ENCODE measurements around the gene SPOCK1. TPM values are rescaled to one million over a fixed set of nuclear protein-coding genes. Genes with fewer than 3 reads are reported as not detected.

SPOCK1 gene
- total and polyA plus RNA-seq, 2 experiments from 2014 or later, result 268 to 471 TPM

GRCh38 chr5:137195483-137195882 is 303.6 kb downstream of the SPOCK1 start:
- no peak for TF ChIP-seq EZH2phosphoT487 (IDR thresholded peaks at IDR 0.05; ENCODE audit: insufficient read depth, low read depth)
- TF ChIP-seq EZH2 (IDR thresholded peaks at IDR 0.05; ENCODE audit: insufficient read depth, poor library complexity, severe bottlenecking), result no peak
- no peak for DNase-seq
- H3K9me2 ChIP-seq (ENCODE audit: insufficient read depth), result no peaks in the 10 kb centered on the region
- peaks cover 40% of the 10 kb centered on the region for H3K4me1 ChIP-seq (ENCODE audit: insufficient read depth)
- H3K36me3 ChIP-seq (ENCODE audit: low read depth), result no peaks in the 10 kb centered on the region
- H4K20me1 ChIP-seq (ENCODE audit: insufficient read depth), result no peaks in the 10 kb centered on the region
- H3K27ac ChIP-seq, result no peak overlapping the region
- H3K9ac ChIP-seq, result no peak overlapping the region
- no peaks in the 10 kb centered on the region for H3K9me3 ChIP-seq (ENCODE audit: low read depth)
- no peak overlapping the region for H2AFZ ChIP-seq
- H3K27me3 ChIP-seq (replicated peaks; ENCODE audit: insufficient read depth), result no peaks in the 10 kb centered on the region
- H3F3A ChIP-seq (ENCODE audit: insufficient read depth), result peaks cover 32% of the 10 kb centered on the region
- H3K4me3 ChIP-seq, result no peak overlapping the region
- 93 to 94% methylated on average over 2 of the region's 2 CpGs for WGBS, 2 experiments (ENCODE audit: low coverage in 1 of 2, low lambda C conversion rate in 2 of 2, missing lambda C conversion rate in 2 of 2)
- H3K4me2 ChIP-seq (ENCODE audit: unreplicated experiment), result no peak overlapping the region
- peaks cover 69% of the 10 kb centered on the region for H3K79me2 ChIP-seq (ENCODE audit: insufficient read depth)
- in situ Hi-C loops (cut with MboI), result no loop called here

GRCh38 chr5:137194300-137194699 is 304.8 kb downstream of the SPOCK1 start:
- peaks cover 61% of the 10 kb centered on the region for H3K79me2 ChIP-seq (ENCODE audit: insufficient read depth)
- 99 to 100% methylated on average over 6 to 8 of the region's 8 CpGs for WGBS, 2 experiments (ENCODE audit: low coverage in 1 of 2, low lambda C conversion rate in 2 of 2, missing lambda C conversion rate in 2 of 2)
- peaks cover 40% of the 10 kb centered on the region for H3K4me1 ChIP-seq (ENCODE audit: insufficient read depth)
- no peaks in the 10 kb centered on the region for H3K9me2 ChIP-seq (ENCODE audit: insufficient read depth)
- H2AFZ ChIP-seq, result no peak overlapping the region
- no peak overlapping the region for H3K4me2 ChIP-seq (ENCODE audit: unreplicated experiment)
- peaks cover 37% of the 10 kb centered on the region for H3F3A ChIP-seq (ENCODE audit: insufficient read depth)
- H3K27me3 ChIP-seq (replicated peaks; ENCODE audit: insufficient read depth), result no peaks in the 10 kb centered on the region
- H3K9ac ChIP-seq, result no peak overlapping the region
- no peak for TF ChIP-seq EZH2phosphoT487 (IDR thresholded peaks at IDR 0.05; ENCODE audit: insufficient read depth, low read depth)
- TF ChIP-seq EZH2 (IDR thresholded peaks at IDR 0.05; ENCODE audit: insufficient read depth, poor library complexity, severe bottlenecking), result no peak
- no peaks in the 10 kb centered on the region for H3K9me3 ChIP-seq (ENCODE audit: low read depth)
- H3K27ac ChIP-seq, result no peak overlapping the region
- H3K36me3 ChIP-seq (ENCODE audit: low read depth), result no peaks in the 10 kb centered on the region
- in situ Hi-C loops (cut with MboI), result no loop called here
- no peak for DNase-seq
- no peaks in the 10 kb centered on the region for H4K20me1 ChIP-seq (ENCODE audit: insufficient read depth)
- H3K4me3 ChIP-seq, result no peak overlapping the region

- Histone ChIP-seq H3K9me2 (ENCODE audit: insufficient read depth) (no peaks in the 10 kb centered on the region), H3K27me3 (replicated peaks; ENCODE audit: insufficient read depth) (no peaks in the 10 kb centered on the region), H3K9ac (peak overlapping the region; percentile 28; the same call in 1 of the 2 replicates), H3K4me1 (ENCODE audit: insufficient read depth) (peaks cover 59% of the 10 kb centered on the region), H3K4me2 (ENCODE audit: unreplicated experiment) (peak overlapping the region; percentile 30), H3K27ac (peak overlapping the region; percentile 73), H4K20me1 (ENCODE audit: insufficient read depth) (no peaks in the 10 kb centered on the region), H2AFZ (no peak overlapping the region), H3F3A (ENCODE audit: insufficient read depth) (peaks cover 56% of the 10 kb centered on the region), H3K36me3 (ENCODE audit: low read depth) (no peaks in the 10 kb centered on the region), H3K79me2 (ENCODE audit: insufficient read depth) (peaks cover 61% of the 10 kb centered on the region), H3K9me3 (ENCODE audit: low read depth) (no peaks in the 10 kb centered on the region), H3K4me3 (no peak overlapping the region)
- TF ChIP-seq EZH2 (IDR thresholded peaks at IDR 0.05; ENCODE audit: insufficient read depth, poor library complexity, severe bottlenecking) (no peak), EZH2phosphoT487 (IDR thresholded peaks at IDR 0.05; ENCODE audit: insufficient read depth, low read depth) (no peak)
- 30 to 35% methylated on average over 3 of the region's 3 CpGs for WGBS, 2 experiments (ENCODE audit: low coverage in 1 of 2, low lambda C conversion rate in 2 of 2, missing lambda C conversion rate in 2 of 2)
- in situ Hi-C loops (cut with MboI), result no loop called here
- DNase-seq, result peak; percentile 78
Measured at GRCh38 chr5:137192293-137192743, 306.8 kb downstream of the SPOCK1 start.

GRCh38 chr5:137191179-137191578 is 307.9 kb downstream of the SPOCK1 start:
- peaks cover 65% of the 10 kb centered on the region for H3F3A ChIP-seq (ENCODE audit: insufficient read depth)
- no peaks in the 10 kb centered on the region for H3K27me3 ChIP-seq (replicated peaks; ENCODE audit: insufficient read depth)
- H3K27ac ChIP-seq, result peak overlapping the region; percentile 73
- in situ Hi-C loops (cut with MboI), result no loop called here
- no peaks in the 10 kb centered on the region for H3K9me3 ChIP-seq (ENCODE audit: low read depth)
- DNase-seq, result peak; percentile 38
- peak overlapping the region; percentile 11; the same call in 1 of the 2 replicates for H3K9ac ChIP-seq
- no peaks in the 10 kb centered on the region for H3K9me2 ChIP-seq (ENCODE audit: insufficient read depth)
- no peak overlapping the region for H3K4me3 ChIP-seq
- H3K4me2 ChIP-seq (ENCODE audit: unreplicated experiment), result peak overlapping the region; percentile 57
- TF ChIP-seq EZH2 (IDR thresholded peaks at IDR 0.05; ENCODE audit: insufficient read depth, poor library complexity, severe bottlenecking) (no peak), EZH2phosphoT487 (IDR thresholded peaks at IDR 0.05; ENCODE audit: insufficient read depth, low read depth) (no peak)
- H3K4me1 ChIP-seq (ENCODE audit: insufficient read depth), result peaks cover 69% of the 10 kb centered on the region
- no peaks in the 10 kb centered on the region for H4K20me1 ChIP-seq (ENCODE audit: insufficient read depth)
- H3K79me2 ChIP-seq (ENCODE audit: insufficient read depth), result peaks cover 56% of the 10 kb centered on the region
- H3K36me3 ChIP-seq (ENCODE audit: low read depth), result no peaks in the 10 kb centered on the region
- 97 to 100% methylated on average over 2 of the region's 2 CpGs for WGBS, 2 experiments (ENCODE audit: low coverage in 1 of 2, low lambda C conversion rate in 2 of 2, missing lambda C conversion rate in 2 of 2)
- H2AFZ ChIP-seq, result no peak overlapping the region

DNA sequence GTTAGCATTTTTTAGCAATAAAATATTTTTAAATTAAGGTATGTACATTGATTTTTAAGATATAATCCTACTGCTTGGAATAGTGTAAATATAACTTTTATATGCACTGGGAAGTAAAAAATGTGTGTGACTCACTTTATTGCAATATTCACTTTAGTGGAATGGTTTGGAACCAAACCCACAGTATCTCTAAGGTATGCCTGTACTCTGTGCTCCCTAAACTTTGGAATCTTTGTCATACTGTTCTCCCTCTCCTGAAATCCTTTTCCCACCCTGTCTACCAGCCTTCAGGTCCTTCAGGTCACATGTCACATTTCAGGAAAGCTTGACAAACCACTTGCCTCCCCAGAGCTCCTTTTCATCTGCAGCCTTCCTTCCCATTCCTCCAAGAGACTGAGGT is 308.7 kb downstream of the SPOCK1 start:
- H3K4me1 ChIP-seq (ENCODE audit: insufficient read depth), result peaks cover 72% of the 10 kb centered on the region
- peak overlapping the region; percentile 57 for H3K4me2 ChIP-seq (ENCODE audit: unreplicated experiment)
- H4K20me1 ChIP-seq (ENCODE audit: insufficient read depth), result no peaks in the 10 kb centered on the region
- no peaks in the 10 kb centered on the region for H3K9me3 ChIP-seq (ENCODE audit: low read depth)
- peak overlapping the region; percentile 2; the same call in 1 of the 2 replicates for H3K4me3 ChIP-seq
- no peak for TF ChIP-seq EZH2 (IDR thresholded peaks at IDR 0.05; ENCODE audit: insufficient read depth, poor library complexity, severe bottlenecking)
- peaks cover 64% of the 10 kb centered on the region for H3K79me2 ChIP-seq (ENCODE audit: insufficient read depth)
- peak overlapping the region; percentile 16; the same call in 1 of the 2 replicates for H3K9ac ChIP-seq
- peaks cover 70% of the 10 kb centered on the region for H3F3A ChIP-seq (ENCODE audit: insufficient read depth)
- H3K27ac ChIP-seq, result peak overlapping the region; percentile 73
- no peaks in the 10 kb centered on the region for H3K36me3 ChIP-seq (ENCODE audit: low read depth)
- no peaks in the 10 kb centered on the region for H3K9me2 ChIP-seq (ENCODE audit: insufficient read depth)
- in situ Hi-C loops (cut with MboI), result no loop called here
- no peak overlapping the region for H2AFZ ChIP-seq
- H3K27me3 ChIP-seq (replicated peaks; ENCODE audit: insufficient read depth), result no peaks in the 10 kb centered on the region
- DNase-seq, result peak; percentile 73
